GM19023 (cell line): Measurements from ENCODE around the gene ZDHHC13.

ENCODE experiments used
- ATAC-seq: cut with Tn5 transposase; IDR thresholded peaks from one replicate; pipeline ENCODE4 v1.9.1; 2021; ENCODE audit warnings: mild to moderate bottlenecking, moderate library complexity; ENCODE audit not compliant: unreplicated experiment

The ZDHHC13 gene

DNA sequence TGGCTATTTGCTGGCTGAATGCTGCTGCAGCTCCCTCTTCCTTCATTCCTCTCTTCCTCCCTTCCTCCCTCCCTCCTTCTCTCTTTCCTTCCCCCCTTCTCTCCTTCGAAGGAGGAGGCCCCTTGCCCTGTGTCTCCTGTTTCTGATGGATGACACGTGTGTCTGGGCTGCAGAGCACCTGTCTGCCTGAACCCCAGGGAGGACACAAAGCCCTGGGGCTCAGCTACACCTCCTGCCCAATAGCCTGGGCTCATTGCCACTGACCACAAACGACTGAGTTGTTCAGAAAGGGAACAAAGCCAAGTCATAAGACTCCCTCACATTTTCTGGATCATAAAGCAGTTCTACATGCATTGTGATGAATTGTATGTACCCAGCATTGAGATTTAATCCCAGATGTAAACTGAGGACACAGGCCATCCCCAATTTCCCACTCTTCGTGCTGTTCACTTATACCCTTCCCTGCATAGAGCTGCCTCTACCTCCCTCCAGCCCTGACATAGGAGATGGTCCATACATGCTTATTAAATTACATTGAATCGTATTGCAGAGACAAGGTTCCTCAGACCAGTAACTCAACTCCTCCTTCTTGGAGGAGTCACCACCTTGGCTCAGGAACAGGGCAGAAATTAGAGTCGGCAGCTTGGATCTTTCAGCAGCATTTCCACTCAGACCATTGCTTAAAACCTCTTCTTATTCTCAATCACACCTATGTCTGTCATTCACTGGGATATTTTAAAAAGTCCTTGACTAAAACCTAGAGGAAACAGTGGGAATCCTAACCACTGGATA lies 83.6 kb downstream of the ZDHHC13 start:
- ATAC-seq, result no peak

GRCh38 chr11:19201737-19202605 lies 85.0 kb downstream of the ZDHHC13 start, which contains the start of gene CSRP3:
Gene CSRP3, minus strand, starts transcription at chr11:19201983. Its CDS starts 9,535 bp downstream, at chr11:19192448.
- ATAC-seq, result no peak

- ATAC-seq, result no peak
Measured at GRCh38 chr11:19204836-19205235, 87.9 kb downstream of the ZDHHC13 start.

- ATAC-seq, result no peak
Measured at GRCh38 chr11:19208181-19208580, 91.2 kb downstream of the ZDHHC13 start.

GRCh38 chr11:19208959-19209546 lies 92.1 kb downstream of the ZDHHC13 start:
- no peak for ATAC-seq

- ATAC-seq, result no peak
Measured at GRCh38 chr11:19209617-19210370, 92.8 kb downstream of the ZDHHC13 start.

GRCh38 chr11:19216021-19216420 lies 99.1 kb downstream of the ZDHHC13 start:
- no peak for ATAC-seq

DNA sequence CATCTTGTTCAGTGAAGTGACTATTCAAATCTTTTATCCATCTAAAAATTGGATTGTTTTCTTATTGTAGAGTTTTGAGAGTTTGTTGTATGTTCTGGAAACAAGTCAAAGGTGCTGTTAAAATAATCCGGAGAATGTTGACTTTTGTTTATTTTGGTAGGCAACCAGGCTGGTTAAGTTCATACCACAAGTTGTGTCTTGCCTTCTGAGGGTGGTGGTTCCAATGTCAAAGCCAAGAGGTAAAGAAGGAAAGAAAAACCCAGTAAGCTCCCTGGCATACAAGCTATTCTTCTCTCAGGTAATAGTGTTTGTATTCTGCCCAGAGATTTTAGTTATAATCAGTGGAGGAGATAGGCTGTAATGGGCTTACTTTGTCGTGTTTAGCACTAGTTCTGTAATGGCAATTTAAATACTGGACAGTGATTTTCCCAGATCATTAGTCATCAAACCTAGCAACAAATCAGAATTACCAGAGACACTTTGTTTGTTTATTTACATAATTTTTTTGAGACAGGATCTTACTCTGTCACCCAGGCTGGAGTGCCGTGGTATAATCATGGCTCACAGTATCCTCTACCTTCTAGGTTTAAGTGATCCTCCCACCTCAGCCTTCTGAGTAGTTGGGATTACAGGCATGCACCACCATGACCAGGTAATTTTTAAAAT lies 99.9 kb downstream of the ZDHHC13 start:
- ATAC-seq, result no peak

DNA sequence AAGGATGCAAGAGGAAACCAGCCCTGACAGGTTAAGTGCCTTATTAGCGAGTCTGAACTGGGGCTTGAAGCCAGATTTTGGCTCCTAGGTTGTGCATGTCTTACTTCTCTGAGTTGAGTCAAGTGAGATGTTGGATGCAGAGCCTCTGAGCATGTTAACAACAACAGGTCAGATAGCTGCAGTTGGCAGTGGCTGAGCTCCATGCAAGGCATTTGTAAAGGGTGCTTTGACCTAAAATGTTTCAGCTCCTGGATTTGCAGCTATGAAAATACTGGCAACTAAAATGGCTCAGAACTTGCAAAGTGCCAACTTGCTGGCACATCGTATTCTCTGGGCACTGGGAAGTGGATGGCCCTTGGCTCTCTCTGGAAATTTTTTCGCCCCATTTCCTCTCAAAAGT lies 101.2 kb downstream of the ZDHHC13 start:
- no peak for ATAC-seq

- ATAC-seq, result no peak
Measured at GRCh38 chr11:19218786-19219460, 102.0 kb downstream of the ZDHHC13 start.

DNA sequence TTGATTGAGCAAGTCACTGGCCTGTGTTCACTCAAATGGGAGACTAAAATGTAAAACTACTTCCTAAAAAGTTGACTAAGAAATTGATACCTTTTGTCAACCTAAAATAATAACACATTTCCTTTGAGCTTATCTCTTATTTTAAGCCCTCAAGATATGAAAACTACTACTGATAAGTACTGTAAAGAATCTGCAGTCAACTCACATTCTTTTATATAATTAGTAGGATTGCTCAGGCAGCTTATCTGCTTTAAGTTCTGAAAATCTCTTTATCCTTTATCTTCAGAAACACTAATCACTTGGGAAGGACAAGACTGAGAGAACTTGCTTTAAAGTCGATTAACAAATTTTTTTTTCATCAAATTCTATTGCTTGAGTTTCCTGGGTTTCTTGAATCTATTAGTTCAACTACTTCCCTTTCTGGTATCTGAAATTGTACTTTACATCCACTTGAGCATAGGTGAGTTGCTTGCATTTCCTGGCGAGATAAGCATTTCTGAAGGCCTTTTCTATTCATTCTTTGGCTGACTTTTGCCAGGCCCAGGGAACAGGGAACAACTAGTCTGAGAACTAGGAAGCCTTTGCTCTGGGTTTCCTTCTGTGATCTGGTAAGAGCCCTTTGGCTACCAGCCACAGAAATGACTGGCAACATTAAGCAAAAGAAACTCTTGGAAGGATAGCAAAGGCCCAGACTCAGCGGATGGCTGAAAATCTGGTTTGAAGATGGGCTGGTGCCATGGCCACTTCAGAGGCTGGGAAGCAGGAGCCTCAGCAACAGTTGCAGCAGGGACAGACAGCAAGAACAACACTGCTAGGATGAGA lies 104.1 kb downstream of the ZDHHC13 start:
- no peak for ATAC-seq

DNA sequence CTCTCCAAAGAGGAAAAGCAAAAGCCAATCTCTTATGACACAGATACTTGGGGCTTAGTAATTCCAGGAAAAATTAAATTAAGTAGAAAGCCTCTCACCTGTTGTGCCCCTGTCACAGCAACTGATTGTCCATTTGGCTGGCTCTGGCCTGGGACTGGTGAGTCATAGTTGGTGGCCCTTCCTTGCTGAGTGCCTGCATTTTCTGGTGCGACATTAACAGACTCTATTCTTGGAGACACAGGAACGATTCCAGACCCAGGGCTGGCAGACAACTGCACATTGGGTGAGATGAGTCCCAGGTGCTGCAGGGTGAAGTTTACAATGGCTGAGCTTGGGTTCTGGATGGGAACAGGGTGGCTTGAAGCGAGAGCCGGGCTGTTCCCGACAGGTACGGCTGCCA lies 108.2 kb downstream of the ZDHHC13 start:
- no peak for ATAC-seq

- no peak for ATAC-seq
Measured at GRCh38 chr11:19225581-19225980, 108.6 kb downstream of the ZDHHC13 start.
